GM21737 (cell line): ENCODE data around the gene MAN1C1.
"Not testable (repeated sequence)": the region's sequence is repeated elsewhere in the genome, so short reads cannot be mapped to it uniquely, and the experiment has no call there.

ENCODE experiments used
- ATAC-seq: cut with Tn5 transposase; IDR thresholded peaks from one replicate; pipeline ENCODE4 v1.9.1; 2021; ENCODE audit warnings: mild to moderate bottlenecking, moderate library complexity; ENCODE audit not compliant: unreplicated experiment

The MAN1C1 gene

GRCh38 chr1:25729790-25730644 lies 113.4 kb downstream of the MAN1C1 start:
- ATAC-seq, result no peak

DNA sequence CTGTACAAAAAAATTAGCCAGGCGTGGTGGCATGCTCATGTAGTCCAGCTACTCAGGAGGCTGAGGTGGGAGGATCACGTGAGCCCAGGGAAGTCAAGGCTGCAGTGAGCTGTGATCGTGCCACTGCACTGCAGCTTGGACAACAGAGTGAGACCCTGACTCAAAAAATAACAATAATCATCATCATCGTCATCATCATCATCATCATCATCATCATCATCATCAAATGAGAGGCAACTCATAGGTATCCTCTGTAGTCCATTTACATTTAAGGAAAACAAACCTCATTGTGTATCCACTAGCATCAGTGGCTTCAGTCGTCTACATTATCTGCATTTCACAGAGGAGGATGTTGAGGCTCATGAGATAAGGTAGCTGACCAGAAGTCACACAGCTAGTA lies 114.6 kb downstream of the MAN1C1 start:
- ATAC-seq, result no peak

GRCh38 chr1:25731626-25732370 lies 115.2 kb downstream of the MAN1C1 start:
- no peak for ATAC-seq

DNA sequence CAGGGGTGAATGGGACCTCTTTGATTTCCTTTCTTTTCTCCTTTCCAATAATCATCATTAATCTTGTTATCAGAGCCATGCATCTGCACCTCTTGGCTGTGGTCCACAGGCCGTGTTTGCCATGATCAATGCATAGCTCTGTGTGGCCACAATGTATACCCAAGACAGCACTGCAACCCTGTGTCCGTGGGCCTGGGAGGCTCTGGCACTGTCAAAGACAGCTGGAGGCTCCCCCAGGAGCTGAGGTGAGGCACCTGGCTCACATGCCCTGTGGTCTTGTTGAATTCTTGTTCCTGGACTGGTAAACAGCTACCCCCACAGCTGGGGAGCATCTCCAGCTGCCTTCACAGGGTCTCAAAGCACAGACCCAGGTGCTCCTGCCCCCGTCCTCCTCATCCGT lies 116.2 kb downstream of the MAN1C1 start:
- ATAC-seq, result no peak

GRCh38 chr1:25733271-25733670 lies 116.7 kb downstream of the MAN1C1 start:
- ATAC-seq, result no peak

DNA sequence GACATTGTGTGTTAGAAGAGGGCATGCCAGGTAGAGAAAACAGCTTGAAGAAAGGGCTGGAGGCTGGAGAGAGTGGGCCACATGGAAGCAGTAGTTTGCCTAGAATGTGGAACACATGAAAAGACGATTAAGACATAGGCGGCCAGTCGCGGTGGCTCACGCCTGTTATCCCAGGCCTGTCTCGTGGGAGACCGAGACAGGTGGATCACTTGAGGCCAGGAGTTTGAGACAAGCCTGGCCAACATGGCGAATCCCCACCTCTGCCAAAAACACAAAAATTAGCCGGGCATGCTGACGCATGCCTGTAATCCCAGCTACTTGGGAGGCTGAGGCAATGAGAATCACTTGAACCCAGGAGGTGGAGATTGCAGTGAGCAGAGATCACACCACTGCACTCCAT lies 118.4 kb downstream of the MAN1C1 start:
- not testable (repeated sequence) for ATAC-seq

DNA sequence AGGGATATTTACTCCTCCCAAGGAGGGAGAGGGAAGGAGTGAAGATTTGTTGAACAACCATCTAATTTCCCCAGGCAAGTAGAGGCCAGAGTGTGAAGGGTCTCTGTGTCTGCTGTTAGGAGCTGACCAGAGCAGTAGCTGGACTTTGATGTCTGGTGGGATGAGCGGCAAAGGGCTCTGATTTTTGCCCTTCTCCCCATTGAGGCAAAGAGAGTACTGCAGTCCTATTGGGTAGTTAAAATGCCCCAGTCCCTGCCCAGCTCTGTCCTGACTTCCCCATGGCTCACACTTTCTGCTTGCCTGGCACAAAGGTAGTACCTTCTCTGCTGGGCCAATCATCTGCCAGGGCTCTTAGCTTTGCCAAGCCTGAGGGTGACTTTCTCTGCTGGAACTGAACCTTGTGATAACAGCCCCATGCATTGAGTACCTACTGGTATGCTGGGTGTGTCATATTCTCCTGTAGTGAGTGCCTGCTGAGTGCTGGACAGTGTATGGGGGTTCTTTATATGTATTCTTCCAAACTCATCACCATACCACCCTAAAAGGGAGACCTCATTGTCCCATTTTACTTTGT lies 119.5 kb downstream of the MAN1C1 start:
- no peak for ATAC-seq

- no peak for ATAC-seq
These were observed 120.5 kb downstream of the MAN1C1 start for GRCh38 chr1:25737130-25737529.

- no peak for ATAC-seq
These were observed 121.9 kb downstream of the MAN1C1 start for GRCh38 chr1:25738499-25738898.

GRCh38 chr1:25739341-25739740 lies 122.8 kb downstream of the MAN1C1 start:
- ATAC-seq, result no peak

GRCh38 chr1:25740071-25740470 lies 123.5 kb downstream of the MAN1C1 start:
- ATAC-seq, result no peak

- ATAC-seq, result no peak
These were observed 125.7 kb downstream of the MAN1C1 start for GRCh38 chr1:25742316-25742715.

GRCh38 chr1:25743164-25744139 lies 126.9 kb downstream of the MAN1C1 start:
- no peak for ATAC-seq

DNA sequence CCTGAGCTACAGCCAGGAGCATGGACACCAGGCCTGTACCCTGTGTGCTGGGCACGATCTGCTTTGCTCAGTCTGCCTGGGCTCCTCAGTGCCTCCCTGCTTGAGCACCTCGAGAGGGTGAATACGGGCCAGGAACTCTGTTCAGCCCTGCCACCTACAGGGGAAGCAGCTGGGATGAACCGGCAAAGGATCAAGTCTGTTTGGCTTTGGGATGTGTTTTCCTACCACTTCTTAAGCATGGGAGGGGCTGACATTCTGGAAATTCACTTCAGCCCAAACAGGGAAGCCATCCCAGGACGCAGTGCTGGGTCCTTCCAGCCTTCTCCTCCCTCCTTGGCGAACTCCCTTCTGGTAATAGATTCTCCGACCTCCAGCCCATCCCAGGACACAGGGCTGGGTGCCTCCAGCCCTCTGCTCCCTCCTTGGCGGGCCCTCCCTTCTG lies 127.6 kb downstream of the MAN1C1 start:
- ATAC-seq, result no peak

DNA sequence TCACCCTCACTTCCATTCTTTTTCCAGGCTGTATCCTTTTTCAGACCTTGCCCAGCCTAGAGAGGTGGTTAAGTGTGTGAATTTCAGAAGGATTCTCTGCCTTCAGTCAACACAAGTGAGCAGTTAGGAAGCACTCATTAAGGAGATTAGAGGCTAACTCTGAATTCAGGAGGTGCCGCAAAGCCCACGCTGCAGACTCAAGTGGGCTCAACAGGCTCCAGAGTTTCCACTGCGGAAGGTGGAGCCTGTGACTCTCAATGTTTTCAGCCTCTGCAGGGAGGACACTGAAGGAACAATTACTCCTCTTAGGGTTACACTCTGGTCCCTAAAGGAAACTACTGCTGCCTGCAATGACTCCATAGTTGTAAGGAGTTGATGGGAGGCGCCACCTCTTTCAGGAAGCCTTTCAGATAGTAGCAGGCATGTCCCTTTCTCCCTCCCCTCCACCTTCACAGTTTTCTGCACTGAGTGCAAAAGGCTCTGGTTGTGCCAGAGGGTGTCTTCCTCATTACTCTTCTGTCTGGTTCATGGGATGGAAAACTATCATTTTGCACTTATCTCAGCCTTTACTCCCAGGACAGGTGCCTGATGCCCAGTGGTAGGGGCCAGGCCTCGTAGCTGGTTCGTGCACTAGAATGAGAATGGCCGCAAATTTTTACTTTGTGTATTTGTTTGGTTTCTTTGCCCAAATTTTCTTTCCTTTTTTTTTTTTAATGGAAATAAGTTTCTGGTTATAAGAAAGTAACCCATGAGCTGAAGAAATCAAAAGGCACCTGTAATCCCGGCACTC lies 128.2 kb downstream of the MAN1C1 start:
- no peak for ATAC-seq

GRCh38 chr1:25746299-25747045 lies 129.9 kb downstream of the MAN1C1 start:
- ATAC-seq, result no peak

GRCh38 chr1:25747046-25747719 lies 130.6 kb downstream of the MAN1C1 start:
- no peak for ATAC-seq

DNA sequence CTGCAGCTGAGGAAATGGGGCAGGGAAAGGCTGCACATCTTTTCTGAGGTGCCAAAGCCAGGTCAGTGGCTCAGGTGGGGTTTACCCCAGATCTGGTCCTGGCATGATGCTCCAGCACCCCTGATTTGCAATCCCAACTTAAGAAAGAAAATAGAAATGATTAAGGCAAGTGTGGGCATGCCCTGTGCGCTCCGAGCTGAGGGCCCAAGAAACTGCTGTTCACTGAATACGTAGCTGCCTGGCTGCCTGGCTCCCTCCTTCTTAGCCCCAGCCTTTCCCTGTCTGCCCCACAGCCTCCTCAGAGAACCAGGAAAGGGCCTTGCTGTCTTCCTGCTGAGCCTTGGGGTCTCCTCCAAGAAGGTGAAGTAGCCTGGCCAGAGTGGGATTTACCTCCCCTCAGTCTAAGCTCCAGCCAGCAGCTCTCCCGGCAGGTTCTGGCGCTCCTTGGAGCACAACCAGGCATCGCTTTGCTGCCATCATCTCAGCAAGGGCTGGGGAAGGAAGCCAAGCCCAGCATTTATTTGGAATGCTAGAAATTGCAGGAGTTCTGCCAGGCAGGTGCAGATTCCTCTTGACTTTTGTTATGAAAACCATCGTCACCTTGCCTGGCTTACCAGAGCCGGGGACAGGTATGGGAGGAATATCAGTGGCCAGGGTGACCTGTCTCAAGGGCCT lies 132.1 kb downstream of the MAN1C1 start:
- ATAC-seq, result no peak
